HepG2 (cell line): Measurements from ENCODE around the gene CARMIL3. TPM values are rescaled to one million over a fixed set of nuclear protein-coding genes. Genes with fewer than 3 reads are reported as not detected.

Experiments used
- ETV6 ChIP-seq: sonication (generic); formaldehyde crosslinking; conservative IDR thresholded peaks from 2 replicates; pipeline ENCODE4 v1.4.0; 2020; ENCODE audit warnings: missing genetic modification reagents
- FOXM1 ChIP-seq: sonication (generic); formaldehyde crosslinking; IDR thresholded peaks from 2 replicates; pipeline ENCODE4 v1.5.0; 2020; ENCODE audit warnings: missing genetic modification reagents
- FOXP1 ChIP-seq, 2 experiments: fragments of 450-650 bp in 1 of 2; IDR thresholded peaks; 2 replicates each; pipeline ENCODE4 v1.6.1; 2017 to 2018; ENCODE audit warnings: antibody characterized with exemption in 1 of 2
- JUNB ChIP-seq: sonication (generic); formaldehyde crosslinking; IDR thresholded peaks from 2 replicates; pipeline ENCODE4 v1.8.0; 2022; ENCODE audit warnings: missing genetic modification reagents, mild to moderate bottlenecking, borderline replicate concordance
- KLF9 ChIP-seq: IDR thresholded peaks from 2 replicates; pipeline ENCODE4 v1.6.1; 2016; ENCODE audit warnings: low read depth
- KMT2B ChIP-seq: IDR thresholded peaks from 2 replicates; pipeline ENCODE4 v1.6.1; 2016; ENCODE audit warnings: missing genetic modification reagents, missing compliant biosample characterization
- NCOA2 ChIP-seq: sonication (generic); formaldehyde crosslinking; IDR thresholded peaks from 2 replicates; pipeline ENCODE4 v1.8.0; 2022; ENCODE audit warnings: inconsistent platforms
- NFKBIZ ChIP-seq: IDR thresholded peaks from 2 replicates; pipeline ENCODE4 v1.6.1; 2018; ENCODE audit warnings: missing genetic modification reagents, missing compliant biosample characterization
- RFXAP ChIP-seq: sonication (generic); formaldehyde crosslinking; IDR thresholded peaks from 2 replicates; pipeline ENCODE4 v1.4.0; 2020; ENCODE audit warnings: missing genetic modification reagents, borderline replicate concordance
- RNF2 ChIP-seq: fragments of 450-650 bp; conservative IDR thresholded peaks from 2 replicates; pipeline ENCODE4 v1.6.1; 2016; ENCODE audit warnings: low read depth
- SMAD9 ChIP-seq: sonication (generic); formaldehyde crosslinking; IDR thresholded peaks from 2 replicates; pipeline ENCODE4 v1.5.1; 2020; ENCODE audit warnings: mild to moderate bottlenecking, missing genetic modification reagents
- SNRNP70 ChIP-seq: fragments of 200-400 bp; formaldehyde crosslinking; IDR thresholded peaks from 2 replicates; pipeline ENCODE4 v1.6.1; 2017; ENCODE audit warnings: mild to moderate bottlenecking, low read depth, low read length, moderate library complexity
- SSRP1 ChIP-seq: IDR thresholded peaks from 2 replicates; pipeline ENCODE4 v1.6.1; 2016; ENCODE audit warnings: control low read depth
- U2AF1 ChIP-seq: fragments of 200-400 bp; formaldehyde crosslinking; optimal IDR thresholded peaks from 2 replicates; pipeline ENCODE3; 2017; ENCODE audit warnings: mild to moderate bottlenecking, low read depth, low read length
- ZKSCAN5 ChIP-seq: sonication (generic); formaldehyde crosslinking; IDR thresholded peaks from 2 replicates; pipeline ENCODE4 v1.5.1; 2020; ENCODE audit warnings: mild to moderate bottlenecking, missing genetic modification reagents
- ZNF121 ChIP-seq: sonication (generic); formaldehyde crosslinking; IDR thresholded peaks from 2 replicates; pipeline ENCODE4 v1.5.0; 2020; ENCODE audit warnings: mild to moderate bottlenecking, missing genetic modification reagents
- ZNF224 ChIP-seq: sonication (generic); formaldehyde crosslinking; IDR thresholded peaks from 2 replicates; pipeline ENCODE4 v1.5.0; 2020; ENCODE audit warnings: mild to moderate bottlenecking, missing genetic modification reagents
- ZNF3 ChIP-seq: IDR thresholded peaks from 2 replicates; pipeline ENCODE4 v1.7.0; 2017; ENCODE audit warnings: inconsistent platforms
- ZNF382 ChIP-seq: sonication (generic); formaldehyde crosslinking; IDR thresholded peaks from 2 replicates; pipeline ENCODE4 v1.5.0; 2020; ENCODE audit warnings: missing genetic modification reagents, mild to moderate bottlenecking, borderline replicate concordance
- ZNF556 ChIP-seq: sonication (generic); formaldehyde crosslinking; IDR thresholded peaks from 2 replicates; pipeline ENCODE4 v1.4.0; 2020; ENCODE audit warnings: mild to moderate bottlenecking, missing genetic modification reagents, borderline replicate concordance
- polyA plus RNA-seq, 8 experiments: library from polyadenylated mRNA; depleted of rRNA in 3 of 8; stranded (reverse) in 7 of 8; unstranded in 1 of 8; fragments of >200 nt; fragmentation: Illumina TruSeq in 4 of 8; extraction: Trizol in 4 of 8; gene quantifications; 2 replicates each; pipeline versions ENCODE4 v1.2.1 to v1.2.3, GENCODE V29; 2011 to 2016; ENCODE audit warnings: low read depth in 4 of 8, missing spikeins in 1 of 8, mixed read lengths in 1 of 8; ENCODE audit not compliant: insufficient read depth in 1 of 8
- total RNA-seq, 5 experiments: library from RNA; depleted of rRNA; stranded (reverse); fragments of >200 nt; fragmentation: Illumina TruSeq; extraction: Trizol; gene quantifications; 2 replicates each; pipeline ENCODE4 v1.2.3, GENCODE V29; 2016; ENCODE audit warnings: low read depth in 1 of 5
- TF ChIP-seq, protein P1 (sequence below): sonication (generic); formaldehyde crosslinking; IDR thresholded peaks from 2 replicates; pipeline ENCODE4 v1.4.0; 2020; ENCODE audit warnings: missing genetic modification reagents, borderline replicate concordance
- TF ChIP-seq, protein P2 (sequence below): sonication (generic); formaldehyde crosslinking; IDR thresholded peaks from 2 replicates; pipeline ENCODE4 v1.4.0; 2020; ENCODE audit warnings: missing genetic modification reagents
- TF ChIP-seq, protein P3 (sequence below): sonication (generic); formaldehyde crosslinking; IDR thresholded peaks from 2 replicates; pipeline ENCODE4 v1.8.0; 2022; ENCODE audit warnings: mild to moderate bottlenecking, missing genetic modification reagents

The CARMIL3 gene
- total and polyA plus RNA-seq, 2 of the 13 experiments (the other 11 are each of a cell fraction or from before 2014, with no cell fraction given): 0.27 to 0.55 TPM

DNA sequence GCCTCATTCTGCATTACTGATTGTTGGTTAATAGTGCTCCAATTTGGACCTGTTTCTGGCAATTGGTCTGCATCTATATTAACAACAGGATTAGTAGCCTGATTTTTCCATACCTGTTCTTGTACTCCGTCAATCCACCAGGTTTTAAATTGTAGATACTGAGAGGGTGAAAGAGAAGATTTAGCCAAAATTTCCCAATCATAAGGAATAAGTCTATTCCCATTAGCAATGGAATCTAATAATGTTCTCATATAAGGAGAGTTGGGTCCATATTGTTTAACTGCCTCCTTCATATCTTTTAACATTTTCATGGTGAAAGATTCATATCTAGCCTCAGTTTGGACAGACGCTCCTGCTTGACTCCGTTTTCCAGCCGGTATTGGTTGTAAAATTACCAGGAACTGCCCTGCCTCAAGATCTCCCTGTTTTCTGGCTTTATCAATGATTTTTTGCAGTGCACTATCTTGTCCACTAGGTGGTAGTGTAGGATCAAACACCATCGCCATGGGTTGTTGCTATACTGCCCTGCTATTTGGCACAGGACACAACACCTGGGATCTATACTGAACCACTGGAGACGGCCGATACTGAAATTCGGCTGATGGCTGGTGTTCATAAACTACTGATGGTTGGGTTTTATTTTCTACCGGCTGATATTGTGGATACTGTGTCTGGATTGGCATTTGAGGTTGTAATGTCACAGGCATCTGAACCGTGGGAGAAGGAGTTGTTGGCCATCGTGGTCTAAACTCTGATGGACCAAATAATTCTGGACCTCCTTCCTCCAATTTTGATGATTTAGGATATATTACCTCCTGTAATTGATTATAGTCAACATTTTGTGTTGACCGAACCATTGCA, 37.9 kb upstream of the CARMIL3 start (continued):
- TF ChIP-seq, protein P1, sequence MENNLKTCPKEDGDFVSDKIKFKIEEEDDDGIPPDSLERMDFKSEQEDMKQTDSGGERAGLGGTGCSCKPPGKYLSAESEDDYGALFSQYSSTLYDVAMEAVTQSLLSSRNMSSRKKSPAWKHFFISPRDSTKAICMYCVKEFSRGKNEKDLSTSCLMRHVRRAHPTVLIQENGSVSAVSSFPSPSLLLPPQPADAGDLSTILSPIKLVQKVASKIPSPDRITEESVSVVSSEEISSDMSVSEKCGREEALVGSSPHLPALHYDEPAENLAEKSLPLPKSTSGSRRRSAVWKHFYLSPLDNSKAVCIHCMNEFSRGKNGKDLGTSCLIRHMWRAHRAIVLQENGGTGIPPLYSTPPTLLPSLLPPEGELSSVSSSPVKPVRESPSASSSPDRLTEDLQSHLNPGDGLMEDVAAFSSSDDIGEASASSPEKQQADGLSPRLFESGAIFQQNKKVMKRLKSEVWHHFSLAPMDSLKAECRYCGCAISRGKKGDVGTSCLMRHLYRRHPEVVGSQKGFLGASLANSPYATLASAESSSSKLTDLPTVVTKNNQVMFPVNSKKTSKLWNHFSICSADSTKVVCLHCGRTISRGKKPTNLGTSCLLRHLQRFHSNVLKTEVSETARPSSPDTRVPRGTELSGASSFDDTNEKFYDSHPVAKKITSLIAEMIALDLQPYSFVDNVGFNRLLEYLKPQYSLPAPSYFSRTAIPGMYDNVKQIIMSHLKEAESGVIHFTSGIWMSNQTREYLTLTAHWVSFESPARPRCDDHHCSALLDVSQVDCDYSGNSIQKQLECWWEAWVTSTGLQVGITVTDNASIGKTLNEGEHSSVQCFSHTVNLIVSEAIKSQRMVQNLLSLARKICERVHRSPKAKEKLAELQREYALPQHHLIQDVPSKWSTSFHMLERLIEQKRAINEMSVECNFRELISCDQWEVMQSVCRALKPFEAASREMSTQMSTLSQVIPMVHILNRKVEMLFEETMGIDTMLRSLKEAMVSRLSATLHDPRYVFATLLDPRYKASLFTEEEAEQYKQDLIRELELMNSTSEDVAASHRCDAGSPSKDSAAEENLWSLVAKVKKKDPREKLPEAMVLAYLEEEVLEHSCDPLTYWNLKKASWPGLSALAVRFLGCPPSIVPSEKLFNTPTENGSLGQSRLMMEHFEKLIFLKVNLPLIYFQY (CRISPR knock-in tag): peak; percentile 61; the same call in 1 of the 2 replicates
- TF ChIP-seq JUNB (CRISPR knock-in tag) (no peak), KMT2B (CRISPR knock-in tag) (peak; percentile 51; the same call in 1 of the 2 replicates), ZNF3 (no peak), NCOA2 (CRISPR knock-in tag) (no peak; the same call in 1 of the 2 replicates), SSRP1 (CRISPR knock-in tag) (peak; percentile 94; the same call in 1 of the 2 replicates), RFXAP (CRISPR knock-in tag) (peak; percentile 46; the same call in 1 of the 2 replicates), RNF2 (no peak), ETV6 (no peak; the same call in 1 of the 2 replicates), ZNF382 (CRISPR knock-in tag) (no peak), SNRNP70 (no peak), FOXP1 (IDR thresholded peaks at IDR 0.05) (peak; percentile 41; the same call in 1 of the 2 replicates), FOXP1 (CRISPR knock-in tag; IDR thresholded peaks at IDR 0.05) (peak; percentile 44; the same call in 1 of the 2 replicates), ZNF556 (CRISPR knock-in tag) (peak; percentile 51; the same call in 1 of the 2 replicates), KLF9 (CRISPR knock-in tag) (peak; percentile 96), ZNF224 (CRISPR knock-in tag) (no peak), FOXM1 (CRISPR knock-in tag) (no peak), ZNF121 (CRISPR knock-in tag) (peak; percentile 97), NFKBIZ (CRISPR knock-in tag) (no peak), U2AF1 (no peak), ZKSCAN5 (CRISPR knock-in tag) (no peak), SMAD9 (CRISPR knock-in tag) (no peak)
- TF ChIP-seq, protein P2, sequence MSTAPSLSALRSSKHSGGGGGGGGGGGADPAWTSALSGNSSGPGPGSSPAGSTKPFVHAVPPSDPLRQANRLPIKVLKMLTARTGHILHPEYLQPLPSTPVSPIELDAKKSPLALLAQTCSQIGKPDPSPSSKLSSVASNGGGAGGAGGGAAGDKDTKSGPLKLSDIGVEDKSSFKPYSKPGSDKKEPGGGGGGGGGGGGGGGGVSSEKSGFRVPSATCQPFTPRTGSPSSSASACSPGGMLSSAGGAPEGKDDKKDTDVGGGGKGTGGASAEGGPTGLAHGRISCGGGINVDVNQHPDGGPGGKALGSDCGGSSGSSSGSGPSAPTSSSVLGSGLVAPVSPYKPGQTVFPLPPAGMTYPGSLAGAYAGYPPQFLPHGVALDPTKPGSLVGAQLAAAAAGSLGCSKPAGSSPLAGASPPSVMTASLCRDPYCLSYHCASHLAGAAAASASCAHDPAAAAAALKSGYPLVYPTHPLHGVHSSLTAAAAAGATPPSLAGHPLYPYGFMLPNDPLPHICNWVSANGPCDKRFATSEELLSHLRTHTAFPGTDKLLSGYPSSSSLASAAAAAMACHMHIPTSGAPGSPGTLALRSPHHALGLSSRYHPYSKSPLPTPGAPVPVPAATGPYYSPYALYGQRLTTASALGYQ (CRISPR knock-in tag): no peak
- TF ChIP-seq, protein P3, sequence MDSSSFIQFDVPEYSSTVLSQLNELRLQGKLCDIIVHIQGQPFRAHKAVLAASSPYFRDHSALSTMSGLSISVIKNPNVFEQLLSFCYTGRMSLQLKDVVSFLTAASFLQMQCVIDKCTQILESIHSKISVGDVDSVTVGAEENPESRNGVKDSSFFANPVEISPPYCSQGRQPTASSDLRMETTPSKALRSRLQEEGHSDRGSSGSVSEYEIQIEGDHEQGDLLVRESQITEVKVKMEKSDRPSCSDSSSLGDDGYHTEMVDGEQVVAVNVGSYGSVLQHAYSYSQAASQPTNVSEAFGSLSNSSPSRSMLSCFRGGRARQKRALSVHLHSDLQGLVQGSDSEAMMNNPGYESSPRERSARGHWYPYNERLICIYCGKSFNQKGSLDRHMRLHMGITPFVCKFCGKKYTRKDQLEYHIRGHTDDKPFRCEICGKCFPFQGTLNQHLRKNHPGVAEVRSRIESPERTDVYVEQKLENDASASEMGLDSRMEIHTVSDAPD (CRISPR knock-in tag): no peak
